ENCODE results near the gene ARPP21. TPM values are rescaled to one million over a fixed set of nuclear protein-coding genes. Genes with fewer than 3 reads are reported as not detected.

ARPP21 gene
- total RNA-seq, 2 donors from 2014 or later = not detected

DNA sequence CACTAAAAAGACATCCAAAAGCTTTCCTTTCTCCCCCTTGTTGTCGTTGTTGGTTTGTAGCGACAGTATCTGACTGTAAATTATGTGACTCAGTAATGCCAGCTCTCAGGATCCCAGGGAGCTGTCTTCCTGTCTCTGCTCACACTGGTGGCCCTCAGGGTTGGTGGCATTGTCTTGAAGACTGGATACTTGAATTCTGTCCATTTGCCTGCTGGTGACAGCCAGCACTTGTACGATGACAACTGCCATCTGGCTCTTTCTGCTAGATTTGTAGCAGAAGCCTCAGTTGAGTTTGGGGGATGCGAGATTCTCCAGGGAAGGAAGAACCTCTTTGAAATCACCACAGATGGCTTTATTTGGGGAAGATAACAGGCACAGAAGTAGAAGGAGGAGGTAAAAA, 120.8 kb downstream of the ARPP21 start:
- no peak for DNase-seq (ENCODE audit: low spot score)
- Histone ChIP-seq H3K4me3 (no peak overlapping the region), H3K27ac (no peak overlapping the region), H3K4me1 (no peaks in the 10 kb centered on the region), H3K9me3 (no peaks in the 10 kb centered on the region), H3K36me3 (no peaks in the 10 kb centered on the region), H3K27me3 (no peaks in the 10 kb centered on the region)
- TF ChIP-seq, protein P1, sequence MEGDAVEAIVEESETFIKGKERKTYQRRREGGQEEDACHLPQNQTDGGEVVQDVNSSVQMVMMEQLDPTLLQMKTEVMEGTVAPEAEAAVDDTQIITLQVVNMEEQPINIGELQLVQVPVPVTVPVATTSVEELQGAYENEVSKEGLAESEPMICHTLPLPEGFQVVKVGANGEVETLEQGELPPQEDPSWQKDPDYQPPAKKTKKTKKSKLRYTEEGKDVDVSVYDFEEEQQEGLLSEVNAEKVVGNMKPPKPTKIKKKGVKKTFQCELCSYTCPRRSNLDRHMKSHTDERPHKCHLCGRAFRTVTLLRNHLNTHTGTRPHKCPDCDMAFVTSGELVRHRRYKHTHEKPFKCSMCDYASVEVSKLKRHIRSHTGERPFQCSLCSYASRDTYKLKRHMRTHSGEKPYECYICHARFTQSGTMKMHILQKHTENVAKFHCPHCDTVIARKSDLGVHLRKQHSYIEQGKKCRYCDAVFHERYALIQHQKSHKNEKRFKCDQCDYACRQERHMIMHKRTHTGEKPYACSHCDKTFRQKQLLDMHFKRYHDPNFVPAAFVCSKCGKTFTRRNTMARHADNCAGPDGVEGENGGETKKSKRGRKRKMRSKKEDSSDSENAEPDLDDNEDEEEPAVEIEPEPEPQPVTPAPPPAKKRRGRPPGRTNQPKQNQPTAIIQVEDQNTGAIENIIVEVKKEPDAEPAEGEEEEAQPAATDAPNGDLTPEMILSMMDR (IDR thresholded peaks at IDR 0.05) = no peak

GRCh38 chr3:35761311-35761710, 122.0 kb downstream of the ARPP21 start:
- no peak for DNase-seq (ENCODE audit: low spot score)
- TF ChIP-seq, protein P1 (IDR thresholded peaks at IDR 0.05) = no peak
- H3K4me1 ChIP-seq = no peaks in the 10 kb centered on the region
- H3K27me3 ChIP-seq = no peaks in the 10 kb centered on the region
- H3K36me3 ChIP-seq = no peaks in the 10 kb centered on the region
- no peaks in the 10 kb centered on the region for H3K9me3 ChIP-seq
- H3K4me3 ChIP-seq = no peak overlapping the region
- no peak overlapping the region for H3K27ac ChIP-seq

GRCh38 chr3:35772381-35773015, 133.2 kb downstream of the ARPP21 start:
- Histone ChIP-seq H3K36me3 (no peaks in the 10 kb centered on the region), H3K4me3 (no peak overlapping the region), H3K27me3 (no peaks in the 10 kb centered on the region)

DNA sequence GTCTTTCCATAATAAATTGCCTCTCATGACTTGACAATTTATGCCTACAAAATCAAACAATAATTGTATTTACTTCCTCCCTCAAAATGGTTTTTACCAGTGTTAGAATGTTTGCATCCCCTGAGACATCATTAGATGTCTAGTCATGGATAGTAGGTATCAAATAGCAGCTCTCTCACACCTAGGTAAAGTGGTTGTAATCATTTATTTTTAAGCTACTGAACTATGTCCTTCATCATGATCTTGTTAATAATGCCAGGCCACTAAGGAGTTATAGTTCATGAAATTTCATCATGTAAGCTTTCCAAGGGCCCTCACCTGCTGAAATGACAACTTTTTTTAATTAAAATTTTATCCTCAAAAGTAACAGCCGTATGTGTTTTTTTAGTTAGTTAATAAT, 134.1 kb downstream of the ARPP21 start:
- Histone ChIP-seq H3K4me3 (no peak overlapping the region), H3K27me3 (no peaks in the 10 kb centered on the region), H3K27ac (no peak overlapping the region), H3K4me1 (no peaks in the 10 kb centered on the region), H3K9me3 (no peaks in the 10 kb centered on the region), H3K36me3 (no peaks in the 10 kb centered on the region)
- TF ChIP-seq, protein P1 (IDR thresholded peaks at IDR 0.05) = no peak
- DNase-seq (ENCODE audit: low spot score) = no peak

More at GRCh38 chr3:35772381-35773015, 133.2 kb downstream of the ARPP21 start:
- DNase-seq (ENCODE audit: low spot score) = no peak
- TF ChIP-seq, protein P1 (IDR thresholded peaks at IDR 0.05) = no peak
- Histone ChIP-seq H3K27ac (no peak overlapping the region), H3K9me3 (no peaks in the 10 kb centered on the region), H3K4me1 (no peaks in the 10 kb centered on the region)

- no peak for DNase-seq (ENCODE audit: low spot score)
- Histone ChIP-seq H3K36me3 (no peaks in the 10 kb centered on the region), H3K27me3 (no peaks in the 10 kb centered on the region), H3K4me3 (no peak overlapping the region), H3K4me1 (no peaks in the 10 kb centered on the region), H3K9me3 (no peaks in the 10 kb centered on the region), H3K27ac (no peak overlapping the region)
- TF ChIP-seq, protein P1 (IDR thresholded peaks at IDR 0.05) = no peak
Observed at GRCh38 chr3:35776346-35776745, 137.0 kb downstream of the ARPP21 start.

DNA sequence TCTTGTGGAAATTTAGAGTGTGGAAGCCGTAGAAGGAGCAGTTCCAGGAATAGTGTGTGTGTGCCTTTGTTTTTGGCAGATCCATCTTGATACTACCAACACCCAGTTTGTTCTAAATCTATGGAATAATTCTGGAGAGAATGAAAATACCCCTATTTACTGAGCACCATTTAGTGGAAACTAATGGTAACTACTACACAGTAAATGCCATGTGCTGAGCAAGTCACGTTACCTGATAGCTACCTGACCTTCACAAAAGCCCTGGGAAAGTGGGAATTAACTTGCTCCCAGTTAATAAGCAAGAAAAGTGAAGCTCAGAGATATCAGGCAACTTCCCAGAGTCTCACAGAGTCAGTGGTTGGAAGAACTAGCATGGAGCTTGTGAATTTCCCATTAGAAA, 137.7 kb downstream of the ARPP21 start:
- Histone ChIP-seq H3K27me3 (no peaks in the 10 kb centered on the region), H3K36me3 (no peaks in the 10 kb centered on the region), H3K27ac (no peak overlapping the region), H3K9me3 (no peaks in the 10 kb centered on the region), H3K4me1 (no peaks in the 10 kb centered on the region), H3K4me3 (no peak overlapping the region)
- no peak for DNase-seq (ENCODE audit: low spot score)
- TF ChIP-seq, protein P1 (IDR thresholded peaks at IDR 0.05) = no peak

Measured in right atrium auricular region (tissue), 2 donors.